HuH-7.5 (cell line): ENCODE results near the gene KBTBD2.
"Not testable (repeated sequence)": the region's sequence is repeated elsewhere in the genome, so short reads cannot be mapped to it uniquely, and the experiment has no call there.

Source experiments
- DNase-seq: peaks from one replicate; pipeline ENCODE4 v3.0.0; 2011; ENCODE audit warnings: low spot score

The KBTBD2 gene

GRCh38 chr7:32893207-32893524, 1.6 kb upstream of the KBTBD2 start:
- no peak for DNase-seq

DNA sequence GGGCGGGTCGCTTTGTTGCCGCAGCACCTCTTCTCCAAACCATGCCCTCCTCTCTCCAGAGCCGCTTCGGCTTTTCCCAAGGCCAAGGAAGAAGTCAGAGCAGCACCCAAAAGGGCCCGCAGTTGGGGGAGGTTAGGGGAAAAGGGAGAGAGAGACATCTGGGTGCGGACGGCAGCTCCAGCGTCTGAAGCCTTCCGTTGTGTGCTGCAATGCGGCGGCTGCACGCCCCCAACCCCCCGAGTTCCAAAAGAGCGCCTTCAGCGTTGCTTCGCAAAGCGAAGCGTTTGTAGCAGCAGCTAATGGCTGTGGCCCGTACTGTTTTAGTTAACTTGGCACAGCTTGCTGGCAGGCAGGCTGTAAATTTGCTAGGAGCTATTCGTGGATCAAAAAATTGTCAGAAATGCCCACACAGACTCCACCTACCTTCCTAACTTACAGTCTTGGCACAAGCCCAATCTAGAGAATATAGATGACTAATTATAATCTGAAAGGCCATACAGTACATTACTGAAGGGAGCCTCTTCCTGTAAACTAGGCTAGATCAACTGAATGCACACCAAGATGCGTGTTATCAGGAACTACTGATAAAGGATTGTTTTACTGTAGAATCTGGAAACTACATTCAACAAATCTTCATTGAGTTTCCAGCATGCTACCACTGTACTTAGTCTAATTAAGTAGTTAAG, 1.1 kb upstream of the KBTBD2 start:
- DNase-seq, result no peak

GRCh38 chr7:32891800-32892520, 400 bp upstream of the KBTBD2 start:
- peak; percentile 85 for DNase-seq

DNA sequence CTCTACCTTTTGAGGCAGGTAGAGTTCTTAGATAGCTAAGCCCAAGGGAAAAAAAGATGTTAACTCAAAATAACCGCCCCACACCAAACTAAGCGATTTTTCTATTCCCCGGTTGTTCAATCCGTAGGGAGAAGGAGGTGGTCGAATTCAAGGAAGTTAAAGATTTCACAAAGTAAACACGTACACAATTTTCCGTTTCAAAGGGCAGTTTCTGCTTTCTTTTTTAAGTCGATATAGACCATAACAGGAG, 842 bp downstream of the KBTBD2 start:
- DNase-seq, result no peak

DNA sequence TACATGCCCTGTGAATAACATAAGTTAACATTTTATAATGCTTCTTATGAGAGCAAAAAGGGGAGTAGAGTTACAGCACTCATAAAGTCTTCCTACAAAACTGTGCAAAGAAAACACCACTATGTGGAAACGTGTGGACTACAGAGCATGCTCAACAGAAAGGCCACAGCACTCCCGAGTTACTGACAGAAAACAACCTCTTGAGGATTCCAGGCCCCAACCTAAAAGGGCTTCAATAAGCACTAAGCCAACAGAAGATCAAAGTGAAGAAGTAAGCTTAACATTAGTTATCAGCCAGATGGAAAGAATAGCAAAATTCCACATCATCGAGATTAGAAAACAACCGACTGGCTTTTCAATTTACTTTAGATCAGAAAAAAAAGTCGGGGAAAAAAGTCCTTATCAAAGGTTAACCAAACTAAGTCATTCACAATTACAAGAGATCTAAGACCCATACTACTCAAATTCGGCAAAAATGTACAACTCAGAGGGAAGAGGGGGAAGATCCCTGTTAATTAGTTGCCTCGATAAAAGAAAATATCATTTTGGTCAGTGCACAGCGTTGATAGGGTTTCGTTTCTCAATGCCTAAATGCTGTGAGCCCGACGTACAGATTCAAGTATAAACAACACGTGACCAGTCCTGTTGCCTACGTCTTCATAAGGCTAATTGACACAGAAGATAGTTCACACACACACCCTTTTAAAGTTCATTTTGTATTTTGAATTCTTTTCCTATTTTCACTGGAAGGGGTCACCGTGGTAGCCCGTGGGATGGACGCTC, 1.4 kb downstream of the KBTBD2 start:
- DNase-seq, result no peak

- DNase-seq, result no peak
These were observed 3.1 kb downstream of the KBTBD2 start for GRCh38 chr7:32888505-32888904.

DNA sequence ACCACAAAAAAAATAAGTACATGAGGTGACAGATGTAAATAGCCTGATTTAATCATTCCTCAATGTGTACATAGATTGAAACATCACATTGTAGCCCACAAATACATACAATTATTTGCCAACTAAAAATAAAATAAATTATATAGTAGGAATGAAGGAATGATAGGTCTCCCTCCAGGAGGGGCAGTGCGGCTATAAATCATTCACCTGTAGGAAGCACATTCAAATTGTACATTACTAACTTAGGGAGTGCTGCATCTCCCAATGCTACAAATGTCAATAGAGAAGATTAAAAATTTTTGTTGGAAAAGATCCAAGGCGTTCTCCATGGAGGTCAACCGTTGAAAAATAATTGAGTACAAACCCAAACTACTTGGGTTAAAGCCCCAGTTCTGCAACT, 4.2 kb downstream of the KBTBD2 start:
- DNase-seq, result no peak

GRCh38 chr7:32881074-32881982, 10.2 kb downstream of the KBTBD2 start:
- no peak for DNase-seq

DNA sequence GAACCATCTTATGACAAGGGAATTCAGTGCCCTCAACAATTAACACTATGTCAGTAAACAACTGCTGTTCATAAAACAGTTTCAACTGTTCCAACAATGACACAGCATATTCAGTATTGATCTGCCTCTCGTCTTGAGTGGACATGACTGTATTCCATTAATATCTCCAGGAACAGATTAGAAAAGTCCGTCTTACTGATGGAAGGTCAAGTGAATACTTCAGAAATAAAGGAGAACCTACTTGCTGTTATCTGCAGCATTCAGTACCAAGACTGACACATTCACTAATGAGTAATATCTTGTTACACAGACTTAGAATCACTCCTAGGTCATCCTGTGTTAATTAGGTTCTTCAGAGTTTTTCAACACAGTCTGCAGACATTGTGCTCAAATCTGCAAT, 12.1 kb downstream of the KBTBD2 start:
- DNase-seq, result no peak

- DNase-seq, result not testable (repeated sequence)
These were observed 13.5 kb downstream of the KBTBD2 start for GRCh38 chr7:32878023-32878422.

- no peak for DNase-seq
These were observed 19.1 kb downstream of the KBTBD2 start for GRCh38 chr7:32872421-32872820.

DNA sequence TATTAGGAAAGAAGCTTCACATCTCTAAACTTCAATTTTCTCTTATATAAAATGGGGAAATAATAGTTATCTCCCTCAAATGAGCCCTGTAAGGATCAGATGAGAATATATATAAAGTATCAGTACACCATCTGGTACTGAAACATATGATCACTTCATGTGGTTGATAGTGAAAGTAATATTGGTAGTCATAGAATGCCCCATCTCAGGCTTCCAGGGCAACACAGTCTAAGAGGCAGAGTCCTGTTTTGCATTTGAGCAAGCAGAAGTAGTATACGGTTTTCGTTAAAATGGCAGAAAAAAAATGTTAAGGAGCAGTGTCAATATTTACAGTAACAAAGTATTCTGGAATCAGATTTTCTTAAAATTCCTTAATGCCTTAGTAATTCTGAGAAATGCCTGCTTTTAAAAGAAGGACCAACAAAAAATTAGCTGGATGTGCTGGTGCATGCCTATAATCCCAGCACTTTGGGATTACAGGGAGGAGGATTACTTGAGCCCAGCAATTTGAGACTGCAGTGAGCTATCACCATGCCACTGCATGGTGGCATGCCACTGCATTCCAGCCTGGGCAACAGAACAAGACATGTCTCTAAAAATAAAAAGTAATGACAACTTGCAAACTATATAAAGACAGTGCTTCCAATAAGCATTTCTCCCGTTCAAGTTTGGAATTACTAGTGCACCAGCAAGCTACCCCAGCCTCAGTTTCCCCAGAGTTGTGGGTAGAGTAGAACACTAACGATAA, 19.8 kb downstream of the KBTBD2 start:
- DNase-seq, result no peak

GRCh38 chr7:32870298-32870697, 21.3 kb downstream of the KBTBD2 start:
- no peak for DNase-seq

GRCh38 chr7:32869716-32870115, 21.8 kb downstream of the KBTBD2 start:
- no peak for DNase-seq

- no peak for DNase-seq
These were observed 23.4 kb downstream of the KBTBD2 start for GRCh38 chr7:32868116-32868515.

DNA sequence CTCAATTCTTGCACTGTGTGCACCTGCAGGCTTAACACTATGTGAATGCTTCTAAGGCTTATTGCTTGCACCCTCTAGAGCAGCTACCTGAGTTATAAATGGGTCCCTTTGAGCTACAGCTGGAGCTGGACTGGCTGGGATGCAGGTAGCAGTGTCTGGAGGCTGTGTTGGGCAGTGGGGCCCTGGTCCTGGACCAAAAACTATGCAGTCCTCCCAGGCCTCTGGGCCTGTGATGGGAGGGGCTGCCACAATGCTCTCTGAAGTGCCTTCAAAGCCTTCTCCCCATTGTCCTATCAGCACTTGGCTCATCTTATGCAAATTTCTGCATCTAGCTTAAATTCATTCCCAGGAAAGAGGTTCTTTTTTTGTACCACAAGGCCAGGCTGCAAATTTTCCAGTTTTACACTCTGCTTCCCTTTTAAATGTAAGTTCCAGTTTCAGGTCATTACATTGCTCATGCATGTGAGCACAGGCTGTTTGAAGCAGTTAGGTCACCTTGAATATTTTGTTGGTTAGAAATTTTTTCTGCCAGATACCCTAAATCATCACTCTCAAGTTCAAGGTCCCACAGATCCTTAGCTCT, 26.0 kb downstream of the KBTBD2 start:
- DNase-seq, result no peak

- DNase-seq, result not testable (repeated sequence)
These were observed 27.7 kb downstream of the KBTBD2 start for GRCh38 chr7:32863872-32864271.

DNA sequence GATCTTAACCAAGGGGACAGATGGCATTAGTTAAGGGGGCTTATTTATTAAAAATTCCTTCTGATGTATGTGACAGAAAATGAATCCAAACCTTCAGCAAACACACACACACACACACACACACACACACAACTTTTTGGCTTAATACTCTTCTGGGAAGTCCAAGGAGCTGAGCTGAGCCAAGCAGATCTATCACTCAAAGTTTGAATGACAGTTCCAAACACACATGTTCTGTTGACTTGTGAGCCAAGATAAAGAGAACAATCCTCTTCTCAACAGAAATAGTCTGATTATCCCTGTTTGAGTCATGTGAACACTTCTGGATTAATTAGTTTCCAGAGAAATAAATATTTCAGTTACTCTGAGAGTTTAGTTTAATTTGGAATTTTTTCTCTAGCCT, 31.5 kb downstream of the KBTBD2 start:
- no peak for DNase-seq

DNA sequence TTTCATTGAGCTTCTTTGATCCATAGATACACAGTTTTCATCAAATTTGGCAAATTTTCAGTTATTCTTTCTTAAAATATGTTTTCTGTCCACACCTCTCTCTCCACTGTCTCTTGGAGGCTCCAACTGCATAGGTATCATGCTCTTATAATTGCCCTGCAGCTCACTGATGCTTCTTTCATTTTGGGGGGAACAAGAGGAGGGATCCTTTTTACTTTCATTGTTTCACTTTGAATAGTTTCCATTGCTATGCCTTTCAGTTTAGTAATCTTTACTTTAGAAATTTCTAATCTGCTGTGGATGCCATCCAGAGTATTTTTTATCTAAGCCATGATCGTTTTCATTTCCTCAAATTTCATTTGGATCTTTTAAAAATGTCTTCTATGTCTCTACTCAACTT, 32.9 kb downstream of the KBTBD2 start:
- DNase-seq, result no peak

GRCh38 chr7:32857063-32857462, 34.5 kb downstream of the KBTBD2 start:
- not testable (repeated sequence) for DNase-seq
